Activated CD4-positive, alpha-beta T cell treated with anti-CD3 and anti-CD28 coated beads, Interleukin-2, amount 50 U/mL, for 4 hours (primary cell): ENCODE data around the gene NUDT21.
"Not testable (repeated sequence)": the region's sequence is repeated elsewhere in the genome, so short reads cannot be mapped to it uniquely, and the experiment has no call there.

Source experiments
- DNase-seq, 2 experiments: peaks; one replicate each; pipeline ENCODE4 v3.0.0-alpha.2; 2020

Gene NUDT21

DNA sequence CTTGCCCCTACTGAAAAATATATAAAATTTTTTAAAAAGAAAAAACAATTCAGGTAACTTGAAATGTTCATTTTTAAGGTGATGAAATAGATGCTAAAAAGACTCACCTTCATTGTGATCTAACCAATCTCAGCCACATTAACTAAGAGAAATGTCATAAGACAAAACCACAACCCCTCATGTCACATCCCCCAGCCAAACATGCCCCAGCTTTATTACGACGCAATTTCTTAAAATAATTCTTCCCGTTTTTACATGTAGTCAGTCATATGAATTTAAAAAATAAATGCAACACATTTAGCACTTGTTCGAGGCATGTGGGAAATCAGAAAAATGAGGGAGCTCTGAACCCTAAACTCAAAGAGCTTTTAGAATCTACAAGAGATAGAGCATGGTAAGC is 35.3 kb downstream of the NUDT21 start:
- DNase-seq = no peak

DNA sequence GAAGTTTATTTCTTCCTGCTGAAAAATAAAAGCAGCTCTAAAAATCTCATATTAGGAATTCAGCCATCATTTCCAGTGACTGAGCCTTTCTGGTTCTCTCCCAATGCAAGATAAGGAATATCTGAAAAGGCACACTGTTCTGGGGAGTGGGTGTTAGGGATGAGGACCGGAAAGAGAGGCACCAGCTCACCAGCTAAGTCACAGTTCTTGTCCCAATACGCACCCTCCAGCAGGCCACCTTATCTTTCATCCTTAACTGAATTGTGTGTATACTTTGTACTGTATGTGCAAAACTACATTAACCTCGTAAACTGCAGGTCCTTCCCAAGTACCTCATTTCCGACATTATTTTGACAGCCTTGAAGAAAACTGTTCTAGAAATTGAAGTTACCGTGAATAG is 36.8 kb downstream of the NUDT21 start:
- no peak for DNase-seq

DNA sequence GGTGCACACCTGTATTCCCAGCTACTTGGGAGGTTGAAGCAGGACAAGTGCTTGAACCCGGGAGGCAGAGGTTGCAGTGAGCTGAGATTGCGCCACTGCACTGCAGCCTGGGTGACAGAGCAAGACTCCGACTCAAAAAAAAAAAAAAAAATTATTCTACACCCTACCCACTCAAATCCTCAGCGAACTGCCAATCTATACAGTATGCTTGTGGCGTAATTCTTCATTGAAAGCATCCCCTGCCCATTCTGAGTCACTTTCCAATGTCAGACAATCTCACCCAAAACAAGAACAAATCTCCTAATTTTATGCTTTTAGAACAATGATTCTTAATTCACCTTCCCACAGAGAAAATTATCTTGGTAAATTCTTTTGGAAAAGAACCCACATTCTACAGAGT is 37.8 kb downstream of the NUDT21 start:
- no peak for DNase-seq

DNA sequence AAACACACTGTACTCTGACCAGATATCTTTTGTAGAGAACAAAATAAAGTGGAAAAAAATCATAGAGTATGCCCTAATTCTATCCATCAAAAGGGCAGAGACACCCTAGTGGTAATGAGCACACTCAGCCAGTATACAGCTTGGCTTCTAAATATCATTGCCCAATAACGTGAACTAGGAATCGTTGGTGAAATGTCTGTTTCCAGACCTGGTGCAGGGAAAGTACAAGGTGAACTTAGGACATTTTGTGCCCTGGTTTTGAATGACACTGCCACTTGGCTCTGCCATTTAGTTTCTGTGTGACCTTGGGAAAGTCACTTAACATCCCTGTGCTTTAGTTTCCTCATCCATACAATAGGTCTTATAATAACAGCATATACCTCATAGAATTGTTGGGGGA is 39.5 kb downstream of the NUDT21 start:
- DNase-seq = no peak

DNA sequence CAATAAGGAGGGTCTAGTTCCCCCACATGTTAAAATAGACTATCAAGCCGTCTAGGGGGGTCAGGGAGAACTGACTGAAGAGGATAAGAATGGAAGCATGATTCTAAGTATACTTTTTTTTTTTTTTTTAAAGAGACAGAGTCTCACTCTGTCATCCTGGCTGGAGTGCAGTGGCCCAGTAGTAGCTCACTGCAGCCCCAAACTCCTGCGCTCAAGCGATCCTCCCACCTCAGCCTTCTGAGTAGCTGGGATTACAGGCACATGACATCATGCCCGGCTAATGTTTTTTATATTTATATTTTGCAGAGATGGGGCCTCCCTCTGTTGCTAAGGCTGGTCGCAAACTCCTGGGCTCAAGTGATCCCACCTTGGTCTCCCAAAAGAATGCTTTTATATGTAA is 40.0 kb downstream of the NUDT21 start:
- no peak for DNase-seq

DNA sequence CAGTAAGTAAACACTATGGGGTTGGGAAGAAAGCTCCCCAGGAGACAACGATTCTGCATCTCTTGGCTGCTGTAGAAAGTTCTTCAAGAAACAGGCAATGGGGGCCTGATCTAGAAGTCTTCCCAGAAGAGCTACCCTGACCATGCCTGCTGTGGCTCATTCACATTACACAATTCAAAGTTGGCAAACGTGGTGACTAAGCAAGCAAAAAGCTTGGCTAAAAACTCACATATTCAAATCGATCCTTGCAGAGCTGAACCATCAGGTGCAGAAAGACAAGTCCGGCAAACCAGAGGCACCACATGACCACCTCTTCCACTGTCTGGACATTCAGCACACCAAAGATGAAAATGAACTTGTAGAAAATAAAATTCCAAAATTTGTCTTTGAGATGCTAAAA is 41.9 kb downstream of the NUDT21 start:
- DNase-seq = no peak

DNA sequence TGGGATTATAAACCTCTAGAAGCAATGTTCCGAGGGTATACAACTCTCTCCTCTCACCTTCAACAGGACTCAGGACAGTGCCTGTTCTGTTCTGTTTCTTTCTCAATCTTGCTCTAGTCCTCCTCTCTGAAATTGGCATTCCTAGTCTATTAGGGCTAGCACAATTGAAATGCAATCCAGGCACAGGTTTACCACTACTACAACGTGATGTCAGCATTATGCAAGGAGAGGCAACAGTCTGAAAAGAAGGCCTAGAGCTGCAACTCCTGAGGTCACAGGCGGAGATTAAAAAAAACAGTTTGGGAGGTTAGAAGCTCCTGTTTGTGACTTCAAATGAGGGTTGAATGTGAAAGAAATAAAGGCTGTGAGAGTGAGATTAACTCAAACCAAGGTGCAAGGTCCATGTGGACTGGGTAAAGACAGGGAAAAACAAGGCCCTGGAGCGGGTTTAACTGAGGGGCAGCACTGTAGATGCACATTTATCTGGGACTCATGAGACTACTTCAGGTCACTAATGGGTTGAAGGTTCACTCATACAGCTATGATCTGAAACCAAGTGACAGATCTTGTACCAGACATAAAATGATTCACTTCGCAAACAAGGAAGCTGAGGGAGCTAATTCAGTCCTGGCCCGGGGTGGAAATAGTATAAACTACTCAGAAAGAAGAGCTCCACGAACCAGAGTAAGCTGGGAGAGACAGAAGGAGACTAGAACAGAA is 42.6 kb downstream of the NUDT21 start:
- DNase-seq = no peak

DNA sequence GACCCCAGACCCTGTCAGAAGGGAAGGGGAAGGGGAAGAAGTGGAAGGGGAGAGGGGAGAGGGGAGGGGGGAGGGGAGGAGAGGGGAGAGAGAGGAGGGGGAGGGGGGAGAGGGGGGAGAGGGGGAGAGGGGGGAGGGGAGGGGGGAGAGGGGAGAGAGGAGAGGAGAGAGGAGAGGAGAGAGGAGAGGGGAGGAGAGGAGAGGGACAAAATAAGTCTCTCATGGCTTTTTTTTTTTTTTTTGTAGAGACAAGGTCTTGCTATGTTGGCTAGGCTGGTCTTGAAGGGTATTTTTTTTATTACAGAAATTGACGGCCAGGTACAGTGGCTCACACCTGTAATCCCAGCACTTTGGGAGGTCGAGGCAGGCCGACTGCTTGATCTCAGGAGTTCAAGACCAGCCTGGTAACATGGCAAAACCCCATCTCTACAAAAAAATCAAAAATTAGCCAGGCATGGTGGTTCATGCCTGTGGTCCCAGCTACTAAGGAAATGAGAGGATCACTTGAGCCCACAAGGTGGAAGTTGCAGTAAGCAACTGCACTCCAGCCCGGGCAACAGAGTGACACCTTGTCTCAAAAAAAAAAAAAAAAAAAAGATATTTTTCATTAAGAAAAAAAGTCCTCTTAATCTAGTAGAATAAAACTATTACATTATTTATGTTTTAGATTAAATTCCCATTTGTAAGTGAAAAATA is 45.0 kb downstream of the NUDT21 start:
- DNase-seq = no peak

DNA sequence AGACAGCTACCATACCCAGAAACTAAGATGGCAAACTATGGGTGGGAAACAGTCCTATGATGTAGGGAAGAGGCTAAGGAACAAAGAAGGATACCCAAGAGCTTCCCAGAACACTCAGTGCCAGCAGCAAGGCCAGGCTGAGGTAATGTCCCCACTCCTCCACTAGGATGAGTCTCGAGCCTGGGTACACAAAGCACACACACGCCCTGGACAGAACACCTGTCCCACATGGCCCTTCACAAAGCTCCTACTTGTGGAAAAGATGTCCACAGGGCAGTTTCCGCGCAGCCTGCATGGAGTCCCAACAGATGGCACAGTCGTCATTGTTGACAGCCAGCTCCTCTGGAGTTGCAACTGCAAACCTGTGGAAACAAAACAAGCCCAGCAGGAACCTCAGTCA is 49.6 kb downstream of the NUDT21 start:
- DNase-seq = no peak

DNA sequence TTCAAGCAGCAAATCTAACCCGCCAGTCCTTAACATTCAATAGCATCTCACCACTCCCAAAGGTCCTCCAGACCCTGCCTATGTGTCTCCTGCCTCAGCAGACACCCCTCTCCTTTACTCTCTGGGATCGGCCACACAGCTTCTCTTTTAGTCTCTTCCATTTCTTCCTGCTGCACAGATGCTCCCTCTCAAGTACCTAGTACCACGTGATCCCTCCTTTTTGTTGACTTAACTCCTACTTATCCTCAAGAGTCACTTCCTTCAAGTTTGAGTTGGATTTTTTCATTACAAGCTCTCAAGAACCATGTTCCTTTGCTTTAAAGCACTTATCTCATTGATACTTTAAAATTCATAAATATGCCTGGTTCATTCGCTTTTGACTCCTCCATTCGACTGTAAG is 50.7 kb downstream of the NUDT21 start:
- DNase-seq = no peak

DNA sequence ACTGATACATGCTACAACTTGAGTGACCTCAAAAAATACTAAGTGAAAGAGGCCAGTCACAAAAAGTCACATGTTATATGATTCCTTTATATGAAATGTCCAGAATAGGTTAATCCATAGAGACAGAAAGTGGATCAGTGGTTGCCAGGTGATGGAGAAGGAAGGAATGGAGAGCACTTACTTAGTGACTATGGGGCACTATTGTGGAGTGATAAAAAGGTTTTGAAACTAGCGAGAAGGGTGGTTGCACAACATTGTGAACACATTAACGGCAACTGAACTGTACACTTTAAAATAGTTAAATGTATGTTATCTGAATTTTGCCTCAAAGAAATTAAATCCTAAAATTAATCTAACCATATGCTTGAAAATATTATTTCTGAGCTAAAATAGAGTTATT is 51.6 kb downstream of the NUDT21 start:
- DNase-seq = no peak

DNA sequence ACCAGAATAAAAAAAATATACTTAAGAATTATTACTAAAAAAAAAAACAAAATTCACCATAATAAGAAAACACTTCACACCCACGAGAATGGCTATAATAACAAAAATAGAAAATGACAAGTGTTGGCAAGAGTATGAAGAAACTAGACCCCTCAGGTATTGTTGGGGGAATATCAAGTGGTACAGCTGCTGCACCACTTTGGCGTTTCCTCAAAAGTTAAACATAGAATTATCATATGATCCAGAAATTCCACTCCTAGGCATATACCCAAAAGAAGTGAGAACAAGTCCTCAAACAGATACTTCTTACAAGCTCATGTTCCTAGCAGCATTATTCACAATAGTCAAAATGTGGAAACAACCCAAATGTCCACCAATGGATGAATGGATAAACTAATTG is 52.1 kb downstream of the NUDT21 start:
- DNase-seq = no peak

DNA sequence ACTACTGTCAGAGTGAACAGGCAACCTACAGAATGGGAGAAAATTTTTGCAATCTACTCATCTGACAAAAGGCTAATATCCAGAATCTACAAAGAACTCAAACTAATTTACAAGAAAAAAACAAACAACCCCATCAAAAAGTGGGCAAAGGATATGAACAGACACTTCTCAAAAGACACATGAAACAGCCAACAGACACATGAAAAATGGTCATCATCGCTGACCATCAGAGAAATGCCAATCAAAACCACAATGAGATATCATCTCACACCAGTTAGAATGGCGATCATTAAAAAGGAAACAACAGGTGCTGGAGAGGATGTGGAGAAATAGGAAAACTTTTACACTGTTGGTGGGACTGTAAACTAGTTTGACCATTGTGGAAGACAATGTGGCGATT is 54.4 kb downstream of the NUDT21 start:
- not testable (repeated sequence) for DNase-seq

DNA sequence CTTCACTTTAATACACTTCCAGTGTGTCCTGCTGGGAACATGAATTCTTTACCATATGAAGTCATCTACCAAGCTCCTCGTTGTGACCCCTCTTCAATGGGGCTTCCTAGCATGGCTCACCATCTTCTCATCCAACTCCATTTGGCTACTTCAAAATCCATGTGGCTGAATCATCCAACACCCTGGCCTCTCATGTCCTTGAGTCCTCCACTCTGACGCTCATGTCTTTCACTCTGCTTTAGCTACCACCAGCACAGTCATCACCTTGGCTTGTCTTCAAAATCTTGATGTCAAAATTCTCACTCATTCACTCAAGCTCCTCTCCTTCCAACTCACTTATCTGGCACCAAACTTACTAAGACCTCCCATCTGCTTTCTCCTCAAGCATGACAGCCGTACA is 61.6 kb downstream of the NUDT21 start:
- DNase-seq = no peak

DNA sequence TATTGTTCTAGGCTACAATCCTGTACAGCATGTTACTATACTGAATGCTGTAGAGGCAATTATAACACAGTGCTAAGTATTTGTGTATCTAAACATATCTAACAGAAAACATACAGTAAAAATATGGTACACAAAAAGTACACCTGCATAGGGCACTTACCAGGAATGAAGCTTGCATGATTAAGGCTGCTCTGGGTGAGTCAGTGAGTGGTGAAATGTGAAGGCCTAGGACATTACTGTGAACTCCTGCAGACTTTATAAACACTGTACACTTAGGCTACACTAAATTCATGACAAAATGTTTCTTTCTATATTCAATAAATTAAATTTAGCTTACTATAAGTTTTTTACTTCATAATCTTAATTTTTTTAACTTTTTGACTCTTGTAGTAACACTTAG is 62.9 kb downstream of the NUDT21 start:
- DNase-seq = no peak

DNA sequence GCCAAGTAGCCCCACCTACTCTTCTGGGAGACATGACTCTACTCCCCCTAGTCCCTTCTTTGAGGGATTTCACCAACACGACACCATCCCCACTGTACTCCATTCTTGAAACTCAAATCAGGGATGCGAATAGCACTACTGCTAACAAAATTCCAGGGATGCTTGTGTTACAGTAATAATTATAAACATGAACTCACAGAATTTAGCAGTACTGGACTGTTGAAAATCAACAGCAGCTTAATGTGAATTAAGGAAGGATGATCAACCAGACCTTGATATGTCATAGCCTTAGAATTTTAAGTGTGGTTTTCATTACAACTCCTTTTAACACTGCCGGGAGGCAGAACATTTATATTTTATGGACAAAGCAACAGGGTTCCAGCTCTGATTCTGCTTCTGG is 63.7 kb downstream of the NUDT21 start:
- DNase-seq = no peak

DNA sequence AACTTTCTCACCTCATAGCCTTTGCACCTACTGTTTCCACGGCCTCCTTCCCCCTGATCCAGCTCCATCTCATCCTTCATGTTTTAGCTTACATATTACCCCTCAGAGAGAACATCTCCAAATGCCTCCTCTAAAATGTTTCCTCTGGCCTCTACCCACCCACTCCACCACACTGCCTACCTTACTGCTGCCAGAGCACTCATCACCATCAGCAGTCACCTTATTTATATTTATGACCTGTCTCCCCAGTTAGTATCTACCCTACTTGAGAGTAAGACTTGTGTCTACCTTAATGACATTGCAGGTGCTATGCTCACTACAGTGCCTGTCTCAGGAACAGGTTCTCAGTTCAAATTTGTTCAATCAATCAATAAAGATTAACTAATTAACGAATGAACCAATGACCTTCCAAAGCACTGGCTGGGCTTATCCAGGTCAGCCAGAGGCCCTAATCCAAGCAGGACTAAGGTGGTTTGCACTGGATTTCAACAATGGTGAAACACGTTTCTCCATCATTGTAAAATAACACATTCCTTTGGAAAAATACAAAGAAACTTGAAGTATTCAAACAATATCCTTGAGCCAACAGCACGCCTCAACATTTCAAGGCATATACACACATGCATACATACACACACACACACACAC is 66.9 kb downstream of the NUDT21 start:
- DNase-seq = no peak

DNA sequence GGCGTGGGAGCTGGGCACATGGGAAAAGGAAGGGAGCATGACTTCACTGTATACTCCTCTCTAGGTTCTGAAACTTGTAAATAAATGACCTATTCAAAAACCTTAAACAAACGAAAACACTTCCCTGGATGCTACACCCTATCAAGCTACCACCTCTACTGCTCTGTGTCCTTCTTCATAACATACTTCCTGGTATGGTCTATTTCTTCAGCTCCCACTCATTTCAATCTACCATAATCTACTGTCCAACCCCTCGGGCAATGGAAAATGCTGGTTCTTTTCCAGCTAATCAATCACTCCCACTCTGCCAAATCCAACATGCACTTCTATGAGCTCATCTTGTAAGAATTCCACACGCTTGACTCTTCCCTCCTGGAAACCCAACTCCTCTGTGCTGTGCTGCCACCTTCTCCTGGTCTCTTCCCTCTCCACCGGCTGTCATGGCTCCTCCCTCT is 68.2 kb downstream of the NUDT21 start:
- DNase-seq = no peak

DNA sequence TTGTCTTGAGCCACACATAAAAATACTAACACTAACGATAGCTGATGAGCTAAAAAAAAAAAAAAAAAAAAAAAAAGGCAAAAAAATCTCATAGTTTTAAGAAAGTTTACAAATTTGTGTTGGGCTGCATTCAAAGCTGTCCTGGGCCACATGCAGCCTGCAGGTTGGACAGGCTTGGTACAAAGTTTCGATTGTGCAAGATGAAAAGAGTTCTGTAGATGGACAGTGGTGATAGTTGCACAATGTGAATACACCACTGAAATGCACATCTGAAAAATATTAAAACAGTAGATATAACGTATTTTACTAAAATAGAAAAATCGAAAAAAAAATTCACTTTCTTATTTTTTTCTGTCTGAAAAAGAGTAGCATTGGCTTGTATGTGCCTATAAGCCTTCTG is 68.7 kb downstream of the NUDT21 start:
- DNase-seq = no peak

DNA sequence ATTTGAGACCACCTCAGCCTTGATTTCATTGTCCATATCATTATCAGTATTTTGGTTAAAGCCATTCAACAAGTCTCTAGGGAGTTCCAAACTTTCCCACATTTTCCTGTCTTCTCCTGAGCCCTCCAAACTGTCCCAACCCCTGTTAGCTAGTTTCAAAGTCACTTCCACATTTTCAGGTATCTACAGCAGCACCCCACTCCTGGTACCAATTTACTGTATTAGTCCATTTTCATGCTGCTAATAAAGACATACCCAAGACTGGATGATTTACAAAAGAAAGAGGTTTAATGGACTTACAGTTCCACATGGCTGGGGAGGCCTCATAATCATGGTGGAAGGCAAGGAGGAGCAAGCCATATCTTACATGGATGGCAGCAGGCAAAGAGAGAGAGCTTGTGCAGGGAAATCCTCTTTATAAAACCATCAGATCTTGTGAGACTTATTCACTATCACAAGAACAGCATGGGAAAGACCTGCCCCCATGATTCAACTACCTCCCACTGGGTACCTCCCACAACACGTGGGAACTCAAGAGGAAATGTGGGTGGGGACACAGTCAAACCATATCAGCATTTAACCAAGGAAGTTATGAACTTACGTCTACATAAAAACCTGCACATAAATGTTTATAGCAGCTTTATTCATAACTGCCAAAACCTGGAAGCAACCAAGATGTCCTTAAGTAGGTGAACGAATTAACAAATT is 70.2 kb downstream of the NUDT21 start:
- not testable (repeated sequence) for DNase-seq
